H1 (cell line): Measurements from ENCODE around the gene HFE. TPM values are rescaled to one million over a fixed set of nuclear protein-coding genes. Genes with fewer than 3 reads are reported as not detected.

Experiments
- CTCF ChIA-PET: fragments of 300-600 bp; sonication (Branson Sonifier 250); formaldehyde crosslinking; loops from one replicate; lab custom pipeline; 2021; ENCODE audit not compliant: partially characterized antibody; lab: Charles Lee
- POLR2A ChIA-PET: fragments of 300-600 bp; sonication (Branson Sonifier 250); formaldehyde crosslinking; loops from one replicate; lab custom pipeline; 2021; ENCODE audit warnings: inconsistent platforms; ENCODE audit not compliant: partially characterized antibody; lab: Charles Lee
- DNase-seq, 2 experiments: peaks; one replicate each; pipeline versions ENCODE4 v3.0.0 to v3.0.0-alpha.2; 2010 to 2022; ENCODE audit warnings: low spot score in 2 of 2, low read depth in 1 of 2, mixed read lengths in 1 of 2
- FAIRE-seq: peaks from 2 replicates; lab custom pipeline; 2011; peaks lifted over from hg19 to GRCh38; lab: Jason Lieb, UNC
- H2AFZ ChIP-seq: 2 replicates; pipeline ENCODE4 v1.8.1; 2012; ENCODE audit warnings: low read length, inconsistent platforms
- H2AK5ac ChIP-seq: 2 replicates; pipeline ENCODE4 v1.6.1; 2013; ENCODE audit warnings: low read depth, low read length
- H2BK120ac ChIP-seq: replicated peaks from 2 replicates; pipeline ENCODE3; 2013; ENCODE audit warnings: low read depth, low read length, inconsistent platforms
- H2BK12ac ChIP-seq: 2 replicates; pipeline ENCODE4 v1.6.1; 2013; ENCODE audit warnings: low read depth, low read length
- H2BK15ac ChIP-seq: 2 replicates; pipeline ENCODE4 v1.6.1; 2013; ENCODE audit warnings: low read length
- H2BK20ac ChIP-seq: 2 replicates; pipeline ENCODE4 v1.6.1; 2013; ENCODE audit warnings: low read length
- H2BK5ac ChIP-seq: 2 replicates; pipeline ENCODE4 v1.6.1; 2013; ENCODE audit warnings: low read depth, low read length
- H3K14ac ChIP-seq: 2 replicates; pipeline ENCODE4 v1.6.1; 2013; ENCODE audit warnings: inconsistent platforms; ENCODE audit not compliant: insufficient read length
- H3K18ac ChIP-seq: 2 replicates; pipeline ENCODE4 v1.6.1; 2013; ENCODE audit warnings: low read length; ENCODE audit errors: extremely low read depth
- H3K23ac ChIP-seq: 2 replicates; pipeline ENCODE4 v1.6.1; 2013; ENCODE audit warnings: inconsistent platforms; ENCODE audit not compliant: insufficient read length
- H3K23me2 ChIP-seq: 2 replicates; pipeline ENCODE4 v1.6.1; 2013; ENCODE audit warnings: low read depth, low read length
- H3K27ac ChIP-seq: 2 replicates; pipeline ENCODE4 v1.6.1; 2011; ENCODE audit warnings: low read depth, low read length, inconsistent platforms
- H3K27me3 ChIP-seq, 4 experiments: replicated peaks in 1 of 4; 1 replicate in 1 of 4; 2 replicates in 3 of 4; pipeline versions ENCODE4 v1.6.1 to v1.8.1; 2011 to 2013; ENCODE audit warnings: low read length in 3 of 4, mild to moderate bottlenecking in 3 of 4, inconsistent platforms in 2 of 4, mixed read lengths in 2 of 4, moderate library complexity in 1 of 4; ENCODE audit not compliant: control insufficient read depth in 3 of 4, insufficient read depth in 3 of 4; ENCODE audit errors: extremely low read depth in 1 of 4
- H3K36me3 ChIP-seq, 4 experiments: 2 replicates each; pipeline versions ENCODE4 v1.6.1 to v1.8.1; 2011 to 2013; ENCODE audit warnings: mild to moderate bottlenecking in 4 of 4, low read length in 3 of 4, moderate library complexity in 2 of 4, control low read depth in 1 of 4, inconsistent platforms in 1 of 4; ENCODE audit not compliant: insufficient read depth in 4 of 4, control insufficient read depth in 2 of 4
- H3K4ac ChIP-seq: replicated peaks from 2 replicates; pipeline ENCODE3; 2013; ENCODE audit warnings: low read length, low read depth, mixed read lengths, inconsistent platforms; ENCODE audit not compliant: insufficient read length
- H3K4me1 ChIP-seq, 4 experiments: replicated peaks in 1 of 4; 1 replicate in 1 of 4; 2 replicates in 3 of 4; pipeline versions ENCODE4 v1.6.1 to v1.8.1; 2011 to 2013; ENCODE audit warnings: low read length in 3 of 4, inconsistent platforms in 2 of 4, mixed read lengths in 1 of 4; ENCODE audit not compliant: insufficient read depth in 4 of 4, control insufficient read depth in 3 of 4
- H3K4me2 ChIP-seq, 2 experiments: 2 replicates each; pipeline versions ENCODE4 v1.6.1 to v1.8.1; 2011 to 2013; ENCODE audit warnings: low read depth in 2 of 2, low read length in 2 of 2, control low read depth in 1 of 2, inconsistent platforms in 1 of 2, mild to moderate bottlenecking in 1 of 2; ENCODE audit not compliant: insufficient read depth in 1 of 2
- H3K4me3 ChIP-seq, 4 experiments: fragments of 200-600, 300-600 bp in 1 of 4; sonication (generic), shearing (Covaris generic), sonication (Bioruptor Twin) in 1 of 4; 2 replicates each; pipeline versions ENCODE4 v1.5.1 to v1.8.1; 2011 to 2016; ENCODE audit warnings: low read length in 4 of 4, low read depth in 3 of 4, control low read depth in 2 of 4, inconsistent platforms in 2 of 4, mild to moderate bottlenecking in 2 of 4, mixed read lengths in 1 of 4, moderate library complexity in 1 of 4; ENCODE audit not compliant: insufficient read depth in 2 of 4; ENCODE audit errors: extremely low read depth in 1 of 4
- H3K56ac ChIP-seq: replicated peaks from 2 replicates; pipeline ENCODE3; 2013; ENCODE audit warnings: low read depth, mild to moderate bottlenecking, mixed read lengths, low read length, inconsistent platforms; ENCODE audit not compliant: insufficient read length
- H3K79me1 ChIP-seq: 2 replicates; pipeline ENCODE4 v1.6.1; 2013; ENCODE audit warnings: low read depth, low read length, control low read depth
- H3K79me2 ChIP-seq, 2 experiments: 2 replicates each; pipeline versions ENCODE4 v1.6.1 to v1.8.1; 2012 to 2013; ENCODE audit warnings: low read length in 2 of 2, mild to moderate bottlenecking in 2 of 2, inconsistent platforms in 1 of 2; ENCODE audit not compliant: insufficient read depth in 2 of 2, control insufficient read depth in 1 of 2
- H3K9ac ChIP-seq, 4 experiments: replicated peaks in 1 of 4; 1 replicate in 1 of 4; 2 replicates in 3 of 4; pipeline versions ENCODE4 v1.6.1 to v1.8.1; 2011 to 2013; ENCODE audit warnings: low read depth in 3 of 4, low read length in 3 of 4, control low read depth in 2 of 4, mild to moderate bottlenecking in 2 of 4, moderate library complexity in 2 of 4, inconsistent platforms in 1 of 4; ENCODE audit errors: extremely low read depth in 1 of 4
- H3K9me3 ChIP-seq, 2 experiments: 2 replicates each; pipeline versions ENCODE4 v1.6.1 to v1.8.1; 2012 to 2013; ENCODE audit warnings: mild to moderate bottlenecking in 2 of 2, moderate library complexity in 2 of 2, control low read depth in 1 of 2, inconsistent platforms in 1 of 2, low read depth in 1 of 2, low read length in 1 of 2, mixed read lengths in 1 of 2; ENCODE audit not compliant: insufficient read depth in 2 of 2
- H4K20me1 ChIP-seq, 2 experiments: replicated peaks in 1 of 2; 2 replicates each; pipeline versions ENCODE3 to v1.8.1; 2011 to 2013; ENCODE audit warnings: inconsistent platforms in 2 of 2, low read length in 2 of 2, mild to moderate bottlenecking in 1 of 2; ENCODE audit not compliant: insufficient read depth in 2 of 2, control insufficient read depth in 1 of 2
- H4K5ac ChIP-seq: 2 replicates; pipeline ENCODE4 v1.6.1; 2013; ENCODE audit warnings: low read length, low read depth, mixed read lengths, inconsistent platforms; ENCODE audit not compliant: insufficient read length
- H4K8ac ChIP-seq: 2 replicates; pipeline ENCODE4 v1.8.0; 2013; ENCODE audit warnings: mild to moderate bottlenecking, moderate library complexity, low read length, inconsistent platforms; ENCODE audit not compliant: insufficient read depth; ENCODE audit errors: extremely low read depth
- H4K91ac ChIP-seq: replicated peaks from 2 replicates; pipeline ENCODE3; 2013; ENCODE audit warnings: low read length, mixed read lengths, inconsistent platforms; ENCODE audit not compliant: insufficient read length
- BCL11A ChIP-seq, 2 experiments: IDR thresholded peaks; one replicate each; pipeline ENCODE4 v1.6.1; 2011; ENCODE audit warnings: low read depth in 2 of 2, low read length in 2 of 2, mild to moderate bottlenecking in 2 of 2
- BRCA1 ChIP-seq: IDR thresholded peaks from 2 replicates; pipeline ENCODE4 v1.6.1; 2012; ENCODE audit warnings: low read depth, low read length, improper control_type of control experiment
- CBX5 ChIP-seq: fragments of 300-800, 300-1000 bp; sonication (generic); IDR thresholded peaks from 2 replicates; pipeline ENCODE4 v1.7.1; 2016; ENCODE audit warnings: antibody characterized with exemption, low read length, low read depth
- EP300 ChIP-seq, 2 experiments: IDR thresholded peaks; 1 replicate in 1 of 2; 2 replicates in 1 of 2; pipeline ENCODE4 v1.6.1; 2011 to 2012; ENCODE audit warnings: low read depth in 2 of 2, low read length in 2 of 2, mild to moderate bottlenecking in 2 of 2, borderline replicate concordance in 1 of 2, inconsistent platforms in 1 of 2, moderate library complexity in 1 of 2
- EZH2 ChIP-seq: fragments of 200-600 bp; sonication (generic); IDR thresholded peaks from 2 replicates; pipeline ENCODE4 v1.7.1; 2012; ENCODE audit warnings: low read depth, mild to moderate bottlenecking, moderate library complexity, low read length, inconsistent platforms; ENCODE audit not compliant: severe bottlenecking
- NRF1 ChIP-seq: IDR thresholded peaks from 2 replicates; pipeline ENCODE4 v1.6.1; 2011; ENCODE audit warnings: mild to moderate bottlenecking, low read depth, low read length, improper control_type of control experiment
- RNF2 ChIP-seq: fragments of 200-900, 300-1000 bp; sonication (generic); IDR thresholded peaks from 2 replicates; pipeline ENCODE4 v1.7.1; 2016; ENCODE audit warnings: borderline replicate concordance, low read depth, mild to moderate bottlenecking, antibody characterized with exemption, low read length; ENCODE audit not compliant: poor library complexity, severe bottlenecking; ENCODE audit errors: missing control alignments
- SIRT6 ChIP-seq: IDR thresholded peaks from one replicate; pipeline ENCODE4 v1.7.1; 2012; ENCODE audit warnings: low read length, inconsistent platforms
- TAF1 ChIP-seq: IDR thresholded peaks from 2 replicates; pipeline ENCODE4 v1.6.1; 2011; ENCODE audit warnings: mild to moderate bottlenecking, low read depth, low read length
- TAF7 ChIP-seq: optimal IDR thresholded peaks from 2 replicates; pipeline ENCODE3; 2011; ENCODE audit warnings: low read depth, mild to moderate bottlenecking, inconsistent platforms, low read length, moderate library complexity, borderline replicate concordance
- TBP ChIP-seq: IDR thresholded peaks from 2 replicates; pipeline ENCODE4 v1.6.1; 2011; ENCODE audit warnings: low read depth, low read length, improper control_type of control experiment
- WGBS, 2 experiments: shearing (Covaris generic) in 1 of 2; methylation state at CpG; one replicate each; pipeline versions ENCODE4 v1.1.6 to v1.1.7; 2013 to 2015; ENCODE audit warnings: low lambda C conversion rate in 2 of 2, mixed read lengths in 2 of 2, inconsistent platforms in 1 of 2, low coverage in 1 of 2, missing lambda C conversion rate in 1 of 2; ENCODE audit not compliant: insufficient replicate concordance in 2 of 2, insufficient coverage in 1 of 2, insufficient read length in 1 of 2; ENCODE audit errors: extremely low coverage in 1 of 2, missing lambda C conversion rate in 1 of 2; 5-methylcytosine and 5-hydroxymethylcytosine counted together
- polyA plus RNA-seq, 7 experiments: library from polyadenylated mRNA; depleted of rRNA in 3 of 7; stranded (reverse) in 5 of 7; unstranded in 2 of 7; fragments of >200 nt in 5 of 7; fragments of 200-250 nt in 2 of 7; gene quantifications; 1 replicate in 5 of 7; 2 replicates in 1 of 7; 4 replicates in 1 of 7; pipeline versions ENCODE4 v1.2.1 to v1.2.3, GENCODE V29; 2011 to 2013; ENCODE audit warnings: missing spikeins in 2 of 7, mixed read lengths in 2 of 7
- total RNA-seq: library from RNA; stranded (reverse); fragmentation: NEBNext Ultra II Directional; extraction: Animal tissue kit (Norgen Biotek cat#: 25700); gene quantifications from 2 replicates; pipeline ENCODE4 v1.2.1, GENCODE V29; 2021

HFE gene
- total and polyA plus RNA-seq, 2 of the 8 experiments (the other 6 are each of a cell fraction or from before 2014, with no cell fraction given), result 1.6 to 2.0 TPM

GRCh38 chr6:26140967-26141294 is 53.7 kb downstream of the HFE start:
- Histone ChIP-seq H3K27ac (no peak overlapping the region), H4K5ac (no peak overlapping the region), H2BK120ac (no peak overlapping the region), H3K4me3 (no peak overlapping the region), H3K18ac (no peak overlapping the region), H2BK15ac (no peak overlapping the region), H2BK20ac (no peak overlapping the region), H3K4me1 (no peaks in the 10 kb centered on the region), H4K20me1 (no peaks in the 10 kb centered on the region), H4K91ac (no peak overlapping the region), H2AFZ (no peak overlapping the region), H3K56ac (no peak overlapping the region), H2BK5ac (no peak overlapping the region), H2AK5ac (no peak overlapping the region), H3K9me3 (no peaks in the 10 kb centered on the region), H3K36me3 (0 out of 8 replicates have a peak, but pooled peaks cover 0 to 3% (median 0%) of the 10 kb centered on the region in 4 experiments), H3K23me2 (no peaks in the 10 kb centered on the region), H3K79me1 (no peaks in the 10 kb centered on the region), H3K27me3 (no peaks in the 10 kb centered on the region), H3K14ac (no peak overlapping the region), H3K79me2 (no peaks in the 10 kb centered on the region), H3K9ac (no peak overlapping the region), H3K4ac (no peak overlapping the region), H3K4me2 (no peak overlapping the region), H4K8ac (no peak overlapping the region), H3K23ac (no peak overlapping the region), H2BK12ac (no peak overlapping the region)
- ChIA-PET CTCF (no interaction called here), POLR2A (interaction anchor here (0.5 to 8.6 kb wide), 9 partner anchors 8 to 971 kb away, joined by 3 to 124 read pairs (median 6); a partner anchor contains a TSS)
- DNase-seq, result no peak
- WGBS, 2 experiments, result 89% methylated on average over 3 of the region's 3 CpGs; no CpG with 5 or more reads in 1 of the 2 experiments
- no peak for FAIRE-seq
- TF ChIP-seq TBP, result no peak
- no peak for TF ChIP-seq TAF7
- no peak for TF ChIP-seq EZH2
- TF ChIP-seq BCL11A (IDR thresholded peaks at IDR 0.05; ENCODE audit: low read depth in 2 of 2, low read length in 2 of 2), result no peak
- TF ChIP-seq TAF1, result no peak
- no peak for TF ChIP-seq CBX5
- no peak for TF ChIP-seq RNF2
- no peak for TF ChIP-seq NRF1
- no peak for TF ChIP-seq EP300 (IDR thresholded peaks at IDR 0.05; ENCODE audit: borderline replicate concordance in 1 of 2, low read depth in 2 of 2, low read length in 2 of 2)
- no peak for TF ChIP-seq BRCA1
- TF ChIP-seq SIRT6, result no peak
